HFFc6 (cell line): ENCODE results near the gene BGLAP. TPM values are rescaled to one million over a fixed set of nuclear protein-coding genes. Genes with fewer than 3 reads are reported as not detected.

ENCODE experiments used
- DNase-seq: peaks from one replicate; pipeline ENCODE4 v3.0.0-alpha.2; 2018
- H3K27ac Mint-ChIP-seq: 2 replicates; pipeline ENCODE4 v1.8.0; 2020; ENCODE audit warnings: mild to moderate bottlenecking, mixed read lengths
- H3K27me3 Mint-ChIP-seq: 2 replicates; pipeline ENCODE4 v1.8.0; 2021; ENCODE audit warnings: mild to moderate bottlenecking, moderate library complexity, mixed read lengths; ENCODE audit not compliant: insufficient read depth
- H3K36me3 Mint-ChIP-seq: 2 replicates; pipeline ENCODE4 v1.8.0; 2021; ENCODE audit warnings: low read depth, mixed read lengths
- H3K4me1 Mint-ChIP-seq: 2 replicates; pipeline ENCODE4 v1.8.0; 2020; ENCODE audit warnings: low read depth, mixed read lengths
- H3K4me3 Mint-ChIP-seq: 2 replicates; pipeline ENCODE4 v1.8.0; 2020; ENCODE audit warnings: mild to moderate bottlenecking, moderate library complexity, mixed read lengths
- H3K9me3 Mint-ChIP-seq: 2 replicates; pipeline ENCODE4 v1.8.0; 2020; ENCODE audit warnings: mild to moderate bottlenecking, mixed read lengths
- total RNA-seq, 6 experiments: library from RNA; stranded (reverse); fragmentation: NEBNext Ultra II Directional; extraction: Animal tissue kit (Norgen Biotek cat#: 25700); gene quantifications; 2 replicates in 1 of 6; 3 replicates in 5 of 6; pipeline ENCODE4 v1.2.3, GENCODE V29; 2021
- TF ChIP-seq, protein P1 (sequence below): fragments of 200-600 bp; sonication (generic); IDR thresholded peaks from 2 replicates; pipeline ENCODE4 v1.5.0; 2021; ENCODE audit warnings: antibody characterized with exemption, mild to moderate bottlenecking

Gene BGLAP
- total RNA-seq, 6 experiments from 2014 or later: 0.40 to 0.62 TPM; not detected in 4

GRCh38 chr1:156196445-156196844, 45.5 kb upstream of the BGLAP start:
- Mint-ChIP-seq H3K27ac (no peak overlapping the region), H3K36me3 (peaks cover 28% of the 10 kb centered on the region), H3K4me1 (peaks cover 38% of the 10 kb centered on the region), H3K27me3 (no peaks in the 10 kb centered on the region), H3K4me3 (no peak overlapping the region), H3K9me3 (no peaks in the 10 kb centered on the region)
- no peak for DNase-seq
- TF ChIP-seq, protein P1, sequence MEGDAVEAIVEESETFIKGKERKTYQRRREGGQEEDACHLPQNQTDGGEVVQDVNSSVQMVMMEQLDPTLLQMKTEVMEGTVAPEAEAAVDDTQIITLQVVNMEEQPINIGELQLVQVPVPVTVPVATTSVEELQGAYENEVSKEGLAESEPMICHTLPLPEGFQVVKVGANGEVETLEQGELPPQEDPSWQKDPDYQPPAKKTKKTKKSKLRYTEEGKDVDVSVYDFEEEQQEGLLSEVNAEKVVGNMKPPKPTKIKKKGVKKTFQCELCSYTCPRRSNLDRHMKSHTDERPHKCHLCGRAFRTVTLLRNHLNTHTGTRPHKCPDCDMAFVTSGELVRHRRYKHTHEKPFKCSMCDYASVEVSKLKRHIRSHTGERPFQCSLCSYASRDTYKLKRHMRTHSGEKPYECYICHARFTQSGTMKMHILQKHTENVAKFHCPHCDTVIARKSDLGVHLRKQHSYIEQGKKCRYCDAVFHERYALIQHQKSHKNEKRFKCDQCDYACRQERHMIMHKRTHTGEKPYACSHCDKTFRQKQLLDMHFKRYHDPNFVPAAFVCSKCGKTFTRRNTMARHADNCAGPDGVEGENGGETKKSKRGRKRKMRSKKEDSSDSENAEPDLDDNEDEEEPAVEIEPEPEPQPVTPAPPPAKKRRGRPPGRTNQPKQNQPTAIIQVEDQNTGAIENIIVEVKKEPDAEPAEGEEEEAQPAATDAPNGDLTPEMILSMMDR: no peak

DNA sequence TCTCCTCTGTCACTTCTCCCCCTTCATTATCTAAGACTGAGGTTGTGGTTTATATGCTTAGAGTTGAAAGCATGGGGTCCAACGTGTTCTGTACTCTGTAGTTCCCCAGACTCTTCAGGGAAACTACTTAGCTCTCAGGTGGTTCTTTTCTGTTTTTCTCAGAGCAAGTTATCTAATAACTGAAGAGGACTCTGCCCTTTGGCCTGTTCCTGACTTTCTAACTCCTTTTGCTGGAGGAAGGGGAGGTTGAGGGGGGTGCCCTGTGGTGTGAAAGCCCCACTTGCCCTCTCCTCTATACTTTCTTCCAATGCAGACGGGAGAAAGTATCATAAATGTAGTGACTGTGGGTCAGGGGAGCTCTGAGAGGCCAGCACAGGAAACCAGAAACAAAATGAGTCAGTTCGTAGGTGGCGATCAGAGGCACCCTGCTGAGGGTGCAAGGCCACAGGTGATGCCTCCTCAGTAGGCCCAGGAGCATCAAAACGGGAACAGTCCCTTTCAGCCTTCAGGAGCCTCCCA, 43.1 kb upstream of the BGLAP start:
- Mint-ChIP-seq H3K36me3 (peaks cover 28% of the 10 kb centered on the region), H3K9me3 (no peaks in the 10 kb centered on the region), H3K4me3 (no peak overlapping the region), H3K27me3 (no peaks in the 10 kb centered on the region), H3K4me1 (peaks cover 27% of the 10 kb centered on the region), H3K27ac (no peak overlapping the region)
- TF ChIP-seq, protein P1: no peak
- no peak for DNase-seq

DNA sequence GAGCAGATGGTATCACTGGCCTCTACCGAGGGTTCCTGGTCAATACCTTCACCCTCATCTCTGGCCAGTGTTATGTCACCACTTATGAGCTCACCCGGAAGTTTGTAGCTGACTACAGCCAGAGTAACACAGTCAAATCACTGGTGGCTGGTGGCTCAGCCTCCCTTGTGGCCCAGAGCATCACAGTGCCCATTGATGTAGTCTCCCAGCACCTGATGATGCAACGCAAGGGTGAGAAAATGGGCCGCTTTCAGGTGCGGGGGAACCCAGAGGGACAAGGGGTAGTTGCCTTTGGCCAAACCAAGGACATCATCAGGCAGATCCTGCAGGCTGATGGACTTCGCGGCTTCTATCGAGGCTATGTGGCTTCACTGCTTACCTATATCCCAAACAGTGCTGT, 41.9 kb upstream of the BGLAP start:
- DNase-seq: no peak
- Mint-ChIP-seq H3K9me3 (no peaks in the 10 kb centered on the region), H3K27ac (peak overlapping the region; percentile 57), H3K4me3 (no peak overlapping the region), H3K4me1 (peaks cover 19% of the 10 kb centered on the region), H3K36me3 (peaks cover 20% of the 10 kb centered on the region), H3K27me3 (no peaks in the 10 kb centered on the region)
- TF ChIP-seq, protein P1: no peak

DNA sequence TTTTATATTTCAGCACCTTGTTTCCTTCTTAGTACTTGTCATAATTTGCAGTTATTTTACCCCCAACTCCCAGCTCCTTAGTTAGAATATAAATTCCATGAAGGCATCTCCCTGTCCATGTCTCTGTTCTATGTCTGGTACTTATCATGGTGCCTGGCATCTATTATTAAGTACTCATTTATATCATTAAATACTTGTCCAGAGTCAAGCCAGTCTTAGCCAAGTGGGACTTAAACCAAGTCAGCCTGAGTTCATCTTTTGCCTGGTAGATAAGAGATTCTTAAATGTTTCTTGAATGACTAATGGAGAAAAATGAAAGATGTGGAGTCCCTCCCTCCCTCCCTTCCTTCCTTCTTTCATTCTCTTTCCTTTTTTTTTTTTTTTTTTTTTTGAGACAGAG, 38.7 kb upstream of the BGLAP start:
- Mint-ChIP-seq H3K27ac (peak overlapping the region; percentile 54; the same call in 1 of the 2 replicates), H3K9me3 (no peaks in the 10 kb centered on the region), H3K27me3 (no peaks in the 10 kb centered on the region), H3K4me1 (peaks cover 5% of the 10 kb centered on the region; the same call in 1 of the 2 replicates), H3K4me3 (no peak overlapping the region), H3K36me3 (peaks cover 18% of the 10 kb centered on the region)
- TF ChIP-seq, protein P1: no peak
- peak; percentile 60 for DNase-seq

GRCh38 chr1:156204686-156205085, 37.3 kb upstream of the BGLAP start:
- TF ChIP-seq, protein P1: no peak
- Mint-ChIP-seq H3K27ac (no peak overlapping the region), H3K4me1 (peaks cover 5% of the 10 kb centered on the region; the same call in 1 of the 2 replicates), H3K9me3 (no peaks in the 10 kb centered on the region), H3K36me3 (peaks cover 26% of the 10 kb centered on the region), H3K27me3 (no peaks in the 10 kb centered on the region), H3K4me3 (no peak overlapping the region)
- no peak for DNase-seq

GRCh38 chr1:156211243-156211642, 30.7 kb upstream of the BGLAP start:
- Mint-ChIP-seq H3K9me3 (no peaks in the 10 kb centered on the region), H3K27ac (no peak overlapping the region), H3K36me3 (peaks cover 40% of the 10 kb centered on the region), H3K27me3 (peaks cover 6% of the 10 kb centered on the region), H3K4me1 (peaks cover 17% of the 10 kb centered on the region), H3K4me3 (no peak overlapping the region)
- DNase-seq: no peak
- TF ChIP-seq, protein P1: no peak
